ENCODE results near the gene ELMO1. TPM values are rescaled to one million over a fixed set of nuclear protein-coding genes. Genes with fewer than 3 reads are reported as not detected.

ELMO1 gene
- total RNA-seq, 1 experiment from 2014 or later = 1.1 TPM

DNA sequence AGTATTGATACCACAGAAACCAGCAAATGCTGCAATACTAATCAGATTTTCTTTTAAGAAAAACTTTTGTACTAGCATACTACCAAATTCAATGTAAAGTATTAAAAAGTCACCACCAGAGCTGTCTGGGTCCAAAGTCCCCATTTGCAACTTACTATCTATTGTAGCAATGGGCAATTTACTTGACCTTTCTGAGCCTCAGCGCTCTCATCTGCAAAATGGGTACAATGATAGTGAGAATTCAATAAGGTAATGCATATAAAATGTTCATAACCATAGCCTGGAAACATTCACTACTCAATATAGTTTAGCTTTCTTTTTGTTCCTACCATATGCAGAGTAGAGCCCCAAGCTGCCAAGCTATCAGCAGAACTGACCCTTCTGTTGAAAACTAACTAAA is 337.2 kb downstream of the ELMO1 start:
- BruUV-seq (replicated peaks) = no TSS peak
- Histone ChIP-seq H3K4me3 (replicated peaks in 1 of 2; ENCODE audit: low read depth in 1 of 2, low read length in 2 of 2) (no peak overlapping the region), H3K9ac (ENCODE audit: low read length) (no peak overlapping the region), H3K9me2 (ENCODE audit: insufficient read depth) (no peaks in the 10 kb centered on the region), H3K79me2 (ENCODE audit: insufficient read depth, low read length) (no peaks in the 10 kb centered on the region), H4K20me1 (ENCODE audit: insufficient read depth) (no peaks in the 10 kb centered on the region), H3K27ac (ENCODE audit: low read depth, low read length) (no peak overlapping the region), H3K4me1 (ENCODE audit: control insufficient read depth in 1 of 2, insufficient read depth in 2 of 2, low read length in 2 of 2) (peaks cover 0 to 13% of the 10 kb centered on the region in 2 experiments; a peak in 1 of 4 replicates), H3K4me2 (ENCODE audit: low read length) (no peak overlapping the region), H3K27me3 (ENCODE audit: insufficient read depth, low read length) (no peaks in the 10 kb centered on the region), H3K36me3 (ENCODE audit: control insufficient read depth in 1 of 2, insufficient read depth in 2 of 2, low read length in 2 of 2) (no peaks in the 10 kb centered on the region), H2AFZ (ENCODE audit: low read depth, low read length, poor library complexity, severe bottlenecking) (no peak overlapping the region), H3K9me3 (ENCODE audit: control insufficient read depth in 1 of 2, insufficient read depth in 1 of 2, low read depth in 1 of 2, low read length in 2 of 2) (no peaks in the 10 kb centered on the region)
- CTCF ChIA-PET = no interaction called here
- TF ChIP-seq FOSL1 (IDR thresholded peaks at IDR 0.05; ENCODE audit: low read depth) = no peak
- no peak for TF ChIP-seq JUND (IDR thresholded peaks at IDR 0.05)
- TF ChIP-seq ATF3 (IDR thresholded peaks at IDR 0.05) = no peak
- TF ChIP-seq RAD21 (IDR thresholded peaks at IDR 0.05; ENCODE audit: low read depth) = no peak
- no peak for TF ChIP-seq POLR2AphosphoS5 (IDR thresholded peaks at IDR 0.05; ENCODE audit: low read depth, low read length)
- no peak for TF ChIP-seq TCF7L2 (IDR thresholded peaks at IDR 0.05; ENCODE audit: borderline replicate concordance, extremely low read depth, insufficient read depth, insufficient read length)
- TF ChIP-seq ZFX (IDR thresholded peaks at IDR 0.05) = no peak
- TF ChIP-seq EZH2 (IDR thresholded peaks at IDR 0.05) = no peak
- TF ChIP-seq POLR2A (IDR thresholded peaks at IDR 0.05; ENCODE audit: borderline replicate concordance, extremely low read depth, insufficient read depth, insufficient read length) = no peak
- no peak for TF ChIP-seq CEBPB (IDR thresholded peaks at IDR 0.05; ENCODE audit: low read depth)
- no peak for TF ChIP-seq CBX3 (IDR thresholded peaks at IDR 0.05; ENCODE audit: low read depth)
- TF ChIP-seq YY1 (IDR thresholded peaks at IDR 0.05; ENCODE audit: extremely low read depth, insufficient replicate concordance, low read depth, low read length) = no peak
- TF ChIP-seq SIN3A (IDR thresholded peaks at IDR 0.05; ENCODE audit: low read depth) = no peak
- TF ChIP-seq, protein P1, sequence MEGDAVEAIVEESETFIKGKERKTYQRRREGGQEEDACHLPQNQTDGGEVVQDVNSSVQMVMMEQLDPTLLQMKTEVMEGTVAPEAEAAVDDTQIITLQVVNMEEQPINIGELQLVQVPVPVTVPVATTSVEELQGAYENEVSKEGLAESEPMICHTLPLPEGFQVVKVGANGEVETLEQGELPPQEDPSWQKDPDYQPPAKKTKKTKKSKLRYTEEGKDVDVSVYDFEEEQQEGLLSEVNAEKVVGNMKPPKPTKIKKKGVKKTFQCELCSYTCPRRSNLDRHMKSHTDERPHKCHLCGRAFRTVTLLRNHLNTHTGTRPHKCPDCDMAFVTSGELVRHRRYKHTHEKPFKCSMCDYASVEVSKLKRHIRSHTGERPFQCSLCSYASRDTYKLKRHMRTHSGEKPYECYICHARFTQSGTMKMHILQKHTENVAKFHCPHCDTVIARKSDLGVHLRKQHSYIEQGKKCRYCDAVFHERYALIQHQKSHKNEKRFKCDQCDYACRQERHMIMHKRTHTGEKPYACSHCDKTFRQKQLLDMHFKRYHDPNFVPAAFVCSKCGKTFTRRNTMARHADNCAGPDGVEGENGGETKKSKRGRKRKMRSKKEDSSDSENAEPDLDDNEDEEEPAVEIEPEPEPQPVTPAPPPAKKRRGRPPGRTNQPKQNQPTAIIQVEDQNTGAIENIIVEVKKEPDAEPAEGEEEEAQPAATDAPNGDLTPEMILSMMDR (IDR thresholded peaks at IDR 0.05 in 2 of 3, conservative IDR thresholded peaks at IDR 0.05 in 1 of 3; ENCODE audit: borderline replicate concordance in 1 of 3, insufficient read depth in 1 of 3, low read depth in 2 of 3, low read length in 2 of 3) = no peak
- no peak for TF ChIP-seq ELF1 (IDR thresholded peaks at IDR 0.05; ENCODE audit: borderline replicate concordance, low read depth)
- no peak for TF ChIP-seq EZH2phosphoT487 (IDR thresholded peaks at IDR 0.05; ENCODE audit: borderline replicate concordance)
- TF ChIP-seq EGR1 (IDR thresholded peaks at IDR 0.05; ENCODE audit: low read depth) = no peak
- TF ChIP-seq, protein P2, sequence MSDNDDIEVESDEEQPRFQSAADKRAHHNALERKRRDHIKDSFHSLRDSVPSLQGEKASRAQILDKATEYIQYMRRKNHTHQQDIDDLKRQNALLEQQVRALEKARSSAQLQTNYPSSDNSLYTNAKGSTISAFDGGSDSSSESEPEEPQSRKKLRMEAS (IDR thresholded peaks at IDR 0.05) = no peak
- TF ChIP-seq SRF (IDR thresholded peaks at IDR 0.05; ENCODE audit: low read depth) = no peak
- TF ChIP-seq REST (IDR thresholded peaks at IDR 0.05; ENCODE audit: low read depth) = no peak
- POLR2A ChIA-PET = no interaction called here
- RAD21 ChIA-PET (ENCODE audit: low non-redundant PET in 1 of 2, low total read pairs in 2 of 2, uncharacterized antibody in 2 of 2, unreplicated experiment in 2 of 2) = no interaction called here
- DNase-seq (ENCODE audit: low read depth, low spot score) (no peak), ATAC-seq (no peak)
- intact Hi-C loops (cut with micrococcal nuclease) = no loop called here
